SK-N-SH treated with all-trans-retinoic acid at 6 μM for 48 hours (cell line): ENCODE data around the gene SPATS2.
A peak's percentile ranks its signal among the peaks of the same experiment; 100 is the strongest.

Source experiments
- ATAC-seq: fragments of 200-7000 bp; cut with Tn5 transposase; 3 replicates; pipeline ENCODE4 v1.9.1; 2020; ENCODE audit warnings: mild to moderate bottlenecking, moderate library complexity
- BACH2 ChIP-seq: fragments of 250-450 bp; sonication (Bioruptor Pico); IDR thresholded peaks from 2 replicates; pipeline ENCODE4 v1.9.0; 2021; ENCODE audit warnings: mild to moderate bottlenecking, borderline replicate concordance
- CSDC2 ChIP-seq: fragments of 250-450 bp; sonication (Bioruptor Pico); IDR thresholded peaks from 2 replicates; pipeline ENCODE4 v1.5.0; 2020; ENCODE audit warnings: mild to moderate bottlenecking, moderate library complexity
- ESRRG ChIP-seq: fragments of 250-450 bp; sonication (Bioruptor Pico); IDR thresholded peaks from 2 replicates; pipeline ENCODE4 v1.6.1; 2021; ENCODE audit warnings: mild to moderate bottlenecking
- GLIS3 ChIP-seq: fragments of 250-450 bp; sonication (Bioruptor Pico); IDR thresholded peaks from 2 replicates; pipeline ENCODE4 v1.5.0; 2020; ENCODE audit warnings: mild to moderate bottlenecking, moderate library complexity
- ISL1 ChIP-seq: fragments of 250-450 bp; sonication (Bioruptor Pico); IDR thresholded peaks from 2 replicates; pipeline ENCODE4 v2.1.2; 2022; ENCODE audit warnings: mild to moderate bottlenecking, moderate library complexity
- OSR1 ChIP-seq: fragments of 250-450 bp; sonication (Bioruptor Pico); IDR thresholded peaks from 2 replicates; pipeline ENCODE4 v1.8.0; 2022; ENCODE audit warnings: moderate library complexity, mild to moderate bottlenecking, inconsistent platforms
- PPARA ChIP-seq: fragments of 250-450 bp; sonication (Bioruptor Pico); IDR thresholded peaks from 2 replicates; pipeline ENCODE4 v1.5.0; 2020; ENCODE audit warnings: mild to moderate bottlenecking, borderline replicate concordance
- RARB ChIP-seq: fragments of 250-450 bp; sonication (Bioruptor Pico); IDR thresholded peaks from 2 replicates; pipeline ENCODE4 v1.8.0; 2021; ENCODE audit warnings: mild to moderate bottlenecking, moderate library complexity
- SNAI2 ChIP-seq: fragments of 250-450 bp; sonication (Bioruptor Pico); IDR thresholded peaks from 2 replicates; pipeline ENCODE4 v1.5.0; 2020; ENCODE audit warnings: mild to moderate bottlenecking, moderate library complexity
- TCF4 ChIP-seq: fragments of 250-450 bp; sonication (Bioruptor Pico); IDR thresholded peaks from 2 replicates; pipeline ENCODE4 v1.8.0; 2021; ENCODE audit warnings: mild to moderate bottlenecking, moderate library complexity, borderline replicate concordance
- TOX ChIP-seq: fragments of 250-450 bp; sonication (Bioruptor Pico); IDR thresholded peaks from 2 replicates; pipeline ENCODE4 v1.8.0; 2021; ENCODE audit warnings: mild to moderate bottlenecking, moderate library complexity, borderline replicate concordance
- ZC3H10 ChIP-seq: fragments of 250-450 bp; sonication (Bioruptor Pico); IDR thresholded peaks from 2 replicates; pipeline ENCODE4 v1.5.1; 2021; ENCODE audit warnings: mild to moderate bottlenecking, moderate library complexity
- ZFP3 ChIP-seq: fragments of 250-450 bp; sonication (Bioruptor Pico); IDR thresholded peaks from 2 replicates; pipeline ENCODE4 v1.5.0; 2020; ENCODE audit warnings: mild to moderate bottlenecking, moderate library complexity
- ZFP30 ChIP-seq: fragments of 450-650 bp; formaldehyde crosslinking; IDR thresholded peaks from 2 replicates; pipeline ENCODE4 v1.5.0; 2022; ENCODE audit warnings: mild to moderate bottlenecking, moderate library complexity
- ZNF565 ChIP-seq: fragments of 450-650 bp; formaldehyde crosslinking; conservative IDR thresholded peaks from 2 replicates; pipeline ENCODE4 v1.5.0; 2020; ENCODE audit warnings: low read depth, mild to moderate bottlenecking, moderate library complexity
- ZNF70 ChIP-seq: fragments of 450-650 bp; formaldehyde crosslinking; IDR thresholded peaks from 2 replicates; pipeline ENCODE4 v1.5.0; 2020; ENCODE audit warnings: mild to moderate bottlenecking, moderate library complexity
- ZNF8 ChIP-seq: fragments of 450-650 bp; formaldehyde crosslinking; IDR thresholded peaks from 2 replicates; pipeline ENCODE4 v1.5.0; 2020; ENCODE audit warnings: mild to moderate bottlenecking, moderate library complexity
- TF ChIP-seq, protein P1 (sequence below): fragments of 250-450 bp; sonication (Bioruptor Pico); IDR thresholded peaks from 2 replicates; pipeline ENCODE4 v1.8.0; 2021; ENCODE audit warnings: low read depth, mild to moderate bottlenecking, moderate library complexity, borderline replicate concordance
- TF ChIP-seq, protein P2 (sequence below): fragments of 250-450 bp; sonication (Bioruptor Pico); IDR thresholded peaks from 2 replicates; pipeline ENCODE4 v1.8.0; 2020; ENCODE audit warnings: mild to moderate bottlenecking, moderate library complexity, borderline replicate concordance
- TF ChIP-seq, protein P3 (sequence below): fragments of 250-450 bp; sonication (Bioruptor Pico); IDR thresholded peaks from 2 replicates; pipeline ENCODE4 v1.5.0; 2020; ENCODE audit warnings: mild to moderate bottlenecking, moderate library complexity
- TF ChIP-seq, protein P4 (sequence below): fragments of 250-450 bp; sonication (Bioruptor Pico); IDR thresholded peaks from 2 replicates; pipeline ENCODE4 v1.5.1; 2020; ENCODE audit warnings: low read depth, mild to moderate bottlenecking, moderate library complexity
- TF ChIP-seq, protein P5 (sequence below): fragments of 250-450 bp; sonication (Bioruptor Pico); IDR thresholded peaks from 2 replicates; pipeline ENCODE4 v1.5.1; 2021; ENCODE audit warnings: mild to moderate bottlenecking, moderate library complexity

SPATS2 gene

DNA sequence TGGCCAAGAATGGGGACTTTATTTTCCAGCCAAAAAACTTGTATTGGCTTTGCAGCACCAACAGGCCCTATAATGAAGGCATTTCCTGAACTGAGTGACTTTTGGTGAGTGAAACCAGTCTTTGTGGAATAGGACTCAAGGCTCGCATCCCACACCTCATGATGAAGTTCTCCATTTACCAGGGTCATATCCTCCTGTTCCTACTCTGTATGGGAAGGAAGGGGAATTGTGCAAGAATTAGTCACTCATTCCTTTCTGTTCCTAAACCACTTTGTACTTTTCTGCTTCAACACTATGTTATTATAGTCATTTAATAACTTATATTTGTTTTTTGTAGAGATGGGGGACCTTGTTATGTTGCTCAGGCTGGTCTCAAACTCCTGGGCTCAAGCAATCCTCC is 2.3 kb upstream of the SPATS2 start:
- no peak for ATAC-seq
- no peak for TF ChIP-seq TCF4
- no peak for TF ChIP-seq CSDC2 (CRISPR knock-in tag)
- TF ChIP-seq PPARA (CRISPR knock-in tag), result no peak
- TF ChIP-seq, protein P1, sequence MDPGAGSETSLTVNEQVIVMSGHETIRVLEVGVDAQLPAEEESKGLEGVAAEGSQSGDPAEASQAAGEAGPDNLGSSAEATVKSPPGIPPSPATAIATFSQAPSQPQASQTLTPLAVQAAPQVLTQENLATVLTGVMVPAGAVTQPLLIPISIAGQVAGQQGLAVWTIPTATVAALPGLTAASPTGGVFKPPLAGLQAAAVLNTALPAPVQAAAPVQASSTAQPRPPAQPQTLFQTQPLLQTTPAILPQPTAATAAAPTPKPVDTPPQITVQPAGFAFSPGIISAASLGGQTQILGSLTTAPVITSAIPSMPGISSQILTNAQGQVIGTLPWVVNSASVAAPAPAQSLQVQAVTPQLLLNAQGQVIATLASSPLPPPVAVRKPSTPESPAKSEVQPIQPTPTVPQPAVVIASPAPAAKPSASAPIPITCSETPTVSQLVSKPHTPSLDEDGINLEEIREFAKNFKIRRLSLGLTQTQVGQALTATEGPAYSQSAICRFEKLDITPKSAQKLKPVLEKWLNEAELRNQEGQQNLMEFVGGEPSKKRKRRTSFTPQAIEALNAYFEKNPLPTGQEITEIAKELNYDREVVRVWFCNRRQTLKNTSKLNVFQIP, result no peak
- TF ChIP-seq TOX (CRISPR knock-in tag), result no peak
- TF ChIP-seq, protein P2, sequence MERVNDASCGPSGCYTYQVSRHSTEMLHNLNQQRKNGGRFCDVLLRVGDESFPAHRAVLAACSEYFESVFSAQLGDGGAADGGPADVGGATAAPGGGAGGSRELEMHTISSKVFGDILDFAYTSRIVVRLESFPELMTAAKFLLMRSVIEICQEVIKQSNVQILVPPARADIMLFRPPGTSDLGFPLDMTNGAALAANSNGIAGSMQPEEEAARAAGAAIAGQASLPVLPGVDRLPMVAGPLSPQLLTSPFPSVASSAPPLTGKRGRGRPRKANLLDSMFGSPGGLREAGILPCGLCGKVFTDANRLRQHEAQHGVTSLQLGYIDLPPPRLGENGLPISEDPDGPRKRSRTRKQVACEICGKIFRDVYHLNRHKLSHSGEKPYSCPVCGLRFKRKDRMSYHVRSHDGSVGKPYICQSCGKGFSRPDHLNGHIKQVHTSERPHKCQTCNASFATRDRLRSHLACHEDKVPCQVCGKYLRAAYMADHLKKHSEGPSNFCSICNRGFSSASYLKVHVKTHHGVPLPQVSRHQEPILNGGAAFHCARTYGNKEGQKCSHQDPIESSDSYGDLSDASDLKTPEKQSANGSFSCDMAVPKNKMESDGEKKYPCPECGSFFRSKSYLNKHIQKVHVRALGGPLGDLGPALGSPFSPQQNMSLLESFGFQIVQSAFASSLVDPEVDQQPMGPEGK (CRISPR knock-in tag), result no peak
- TF ChIP-seq ZC3H10 (CRISPR knock-in tag), result no peak
- no peak for TF ChIP-seq ZNF70
- TF ChIP-seq SNAI2 (CRISPR knock-in tag), result no peak
- TF ChIP-seq, protein P3, sequence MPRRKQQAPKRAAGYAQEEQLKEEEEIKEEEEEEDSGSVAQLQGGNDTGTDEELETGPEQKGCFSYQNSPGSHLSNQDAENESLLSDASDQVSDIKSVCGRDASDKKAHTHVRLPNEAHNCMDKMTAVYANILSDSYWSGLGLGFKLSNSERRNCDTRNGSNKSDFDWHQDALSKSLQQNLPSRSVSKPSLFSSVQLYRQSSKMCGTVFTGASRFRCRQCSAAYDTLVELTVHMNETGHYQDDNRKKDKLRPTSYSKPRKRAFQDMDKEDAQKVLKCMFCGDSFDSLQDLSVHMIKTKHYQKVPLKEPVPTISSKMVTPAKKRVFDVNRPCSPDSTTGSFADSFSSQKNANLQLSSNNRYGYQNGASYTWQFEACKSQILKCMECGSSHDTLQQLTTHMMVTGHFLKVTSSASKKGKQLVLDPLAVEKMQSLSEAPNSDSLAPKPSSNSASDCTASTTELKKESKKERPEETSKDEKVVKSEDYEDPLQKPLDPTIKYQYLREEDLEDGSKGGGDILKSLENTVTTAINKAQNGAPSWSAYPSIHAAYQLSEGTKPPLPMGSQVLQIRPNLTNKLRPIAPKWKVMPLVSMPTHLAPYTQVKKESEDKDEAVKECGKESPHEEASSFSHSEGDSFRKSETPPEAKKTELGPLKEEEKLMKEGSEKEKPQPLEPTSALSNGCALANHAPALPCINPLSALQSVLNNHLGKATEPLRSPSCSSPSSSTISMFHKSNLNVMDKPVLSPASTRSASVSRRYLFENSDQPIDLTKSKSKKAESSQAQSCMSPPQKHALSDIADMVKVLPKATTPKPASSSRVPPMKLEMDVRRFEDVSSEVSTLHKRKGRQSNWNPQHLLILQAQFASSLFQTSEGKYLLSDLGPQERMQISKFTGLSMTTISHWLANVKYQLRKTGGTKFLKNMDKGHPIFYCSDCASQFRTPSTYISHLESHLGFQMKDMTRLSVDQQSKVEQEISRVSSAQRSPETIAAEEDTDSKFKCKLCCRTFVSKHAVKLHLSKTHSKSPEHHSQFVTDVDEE (CRISPR knock-in tag), result no peak
- TF ChIP-seq, protein P4, sequence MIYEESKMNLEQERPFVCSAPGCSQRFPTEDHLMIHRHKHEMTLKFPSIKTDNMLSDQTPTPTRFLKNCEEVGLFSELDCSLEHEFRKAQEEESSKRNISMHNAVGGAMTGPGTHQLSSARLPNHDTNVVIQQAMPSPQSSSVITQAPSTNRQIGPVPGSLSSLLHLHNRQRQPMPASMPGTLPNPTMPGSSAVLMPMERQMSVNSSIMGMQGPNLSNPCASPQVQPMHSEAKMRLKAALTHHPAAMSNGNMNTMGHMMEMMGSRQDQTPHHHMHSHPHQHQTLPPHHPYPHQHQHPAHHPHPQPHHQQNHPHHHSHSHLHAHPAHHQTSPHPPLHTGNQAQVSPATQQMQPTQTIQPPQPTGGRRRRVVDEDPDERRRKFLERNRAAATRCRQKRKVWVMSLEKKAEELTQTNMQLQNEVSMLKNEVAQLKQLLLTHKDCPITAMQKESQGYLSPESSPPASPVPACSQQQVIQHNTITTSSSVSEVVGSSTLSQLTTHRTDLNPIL (CRISPR knock-in tag), result no peak
- no peak for TF ChIP-seq ZFP3 (CRISPR knock-in tag)
- no peak for TF ChIP-seq GLIS3 (CRISPR knock-in tag)
- no peak for TF ChIP-seq ZFP30 (CRISPR knock-in tag)
- TF ChIP-seq ZNF8, result no peak
- no peak for TF ChIP-seq RARB (CRISPR knock-in tag)
- TF ChIP-seq ZNF565, result no peak
- TF ChIP-seq ISL1 (CRISPR knock-in tag), result no peak
- no peak for TF ChIP-seq BACH2 (CRISPR knock-in tag)
- TF ChIP-seq OSR1 (CRISPR knock-in tag), result no peak

DNA sequence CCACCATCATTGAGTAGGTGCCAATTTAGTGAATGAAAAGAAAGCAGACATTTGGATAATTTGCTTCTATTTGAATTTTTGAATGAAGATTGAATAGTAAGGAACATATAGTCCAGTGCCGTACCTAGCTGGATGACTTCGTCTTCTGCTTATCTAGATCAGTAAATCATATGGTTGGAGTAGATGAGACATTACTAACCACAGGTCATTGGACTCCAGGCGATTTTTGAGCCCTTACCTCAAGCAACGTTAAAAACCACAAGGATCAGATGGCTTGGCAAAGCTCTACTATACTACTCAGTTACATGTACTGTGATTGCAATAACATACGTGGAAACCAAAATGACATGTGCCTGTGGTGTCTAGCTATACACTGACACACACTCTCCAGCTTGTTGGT is 1.7 kb upstream of the SPATS2 start:
- no peak for TF ChIP-seq TCF4
- TF ChIP-seq, protein P1, result no peak
- TF ChIP-seq ZFP3 (CRISPR knock-in tag), result no peak
- TF ChIP-seq CSDC2 (CRISPR knock-in tag), result no peak
- no peak for TF ChIP-seq ZNF565
- TF ChIP-seq OSR1 (CRISPR knock-in tag), result no peak
- no peak for ATAC-seq

DNA sequence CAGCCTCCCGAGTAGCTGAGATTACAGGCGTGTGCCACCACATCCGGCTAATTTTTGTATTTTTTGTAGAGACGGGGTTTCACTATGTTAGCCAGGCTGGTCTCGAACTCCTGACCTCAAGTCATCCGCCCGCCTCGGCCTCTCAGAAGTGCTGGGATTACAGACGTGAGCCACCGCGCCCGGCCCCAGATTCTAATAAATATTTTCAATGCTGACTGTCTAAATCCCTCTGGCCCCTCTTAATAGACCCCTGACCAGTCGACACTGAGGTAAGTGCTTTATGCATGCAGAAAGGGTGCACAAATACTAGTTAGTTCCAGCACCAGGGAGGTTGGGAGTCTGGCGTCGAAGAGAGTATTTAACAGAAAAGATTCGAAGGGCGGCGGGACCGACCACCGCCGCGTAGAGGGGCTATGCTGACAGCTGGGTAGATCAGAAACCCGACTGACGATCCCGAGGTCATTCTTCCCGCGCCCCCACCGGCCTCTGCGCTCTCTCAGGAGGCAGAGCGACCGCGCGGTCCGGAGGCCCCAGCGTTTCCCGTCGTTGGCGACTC is 1.1 kb upstream of the SPATS2 start:
- peak; percentile 26; the same call in 2 of the 3 replicates for ATAC-seq
- TF ChIP-seq TOX (CRISPR knock-in tag) (no peak), BACH2 (CRISPR knock-in tag) (no peak), ZC3H10 (CRISPR knock-in tag) (no peak), ESRRG (CRISPR knock-in tag) (no peak), PPARA (CRISPR knock-in tag) (no peak), OSR1 (CRISPR knock-in tag) (no peak), ZNF565 (no peak), ZNF70 (no peak), ZNF8 (no peak), ZFP30 (CRISPR knock-in tag) (no peak), ISL1 (CRISPR knock-in tag) (no peak)
- TF ChIP-seq, protein P2 (CRISPR knock-in tag), result no peak
- TF ChIP-seq, protein P1, result no peak
- TF ChIP-seq, protein P5, sequence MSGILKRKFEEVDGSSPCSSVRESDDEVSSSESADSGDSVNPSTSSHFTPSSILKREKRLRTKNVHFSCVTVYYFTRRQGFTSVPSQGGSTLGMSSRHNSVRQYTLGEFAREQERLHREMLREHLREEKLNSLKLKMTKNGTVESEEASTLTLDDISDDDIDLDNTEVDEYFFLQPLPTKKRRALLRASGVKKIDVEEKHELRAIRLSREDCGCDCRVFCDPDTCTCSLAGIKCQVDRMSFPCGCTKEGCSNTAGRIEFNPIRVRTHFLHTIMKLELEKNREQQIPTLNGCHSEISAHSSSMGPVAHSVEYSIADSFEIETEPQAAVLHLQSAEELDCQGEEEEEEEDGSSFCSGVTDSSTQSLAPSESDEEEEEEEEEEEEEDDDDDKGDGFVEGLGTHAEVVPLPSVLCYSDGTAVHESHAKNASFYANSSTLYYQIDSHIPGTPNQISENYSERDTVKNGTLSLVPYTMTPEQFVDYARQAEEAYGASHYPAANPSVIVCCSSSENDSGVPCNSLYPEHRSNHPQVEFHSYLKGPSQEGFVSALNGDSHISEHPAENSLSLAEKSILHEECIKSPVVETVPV (CRISPR knock-in tag), result no peak
